C4-2B (cell line): ENCODE results near the gene SKA2.
"Not testable (repeated sequence)": the region's sequence is repeated elsewhere in the genome, so short reads cannot be mapped to it uniquely, and the experiment has no call there.

Experiments
- H3K27ac ChIP-seq: fragments of 450-650 bp; 2 replicates; pipeline ENCODE4 v1.5.1; 2017
- ZFX ChIP-seq: fragments of 450-650 bp; IDR thresholded peaks from 2 replicates; pipeline ENCODE4 v1.6.1; 2017
- TF ChIP-seq, protein P1 (sequence below): fragments of 450-650 bp; conservative IDR thresholded peaks from 2 replicates; pipeline ENCODE4 v1.5.1; 2017; ENCODE audit warnings: mild to moderate bottlenecking

SKA2 gene

DNA sequence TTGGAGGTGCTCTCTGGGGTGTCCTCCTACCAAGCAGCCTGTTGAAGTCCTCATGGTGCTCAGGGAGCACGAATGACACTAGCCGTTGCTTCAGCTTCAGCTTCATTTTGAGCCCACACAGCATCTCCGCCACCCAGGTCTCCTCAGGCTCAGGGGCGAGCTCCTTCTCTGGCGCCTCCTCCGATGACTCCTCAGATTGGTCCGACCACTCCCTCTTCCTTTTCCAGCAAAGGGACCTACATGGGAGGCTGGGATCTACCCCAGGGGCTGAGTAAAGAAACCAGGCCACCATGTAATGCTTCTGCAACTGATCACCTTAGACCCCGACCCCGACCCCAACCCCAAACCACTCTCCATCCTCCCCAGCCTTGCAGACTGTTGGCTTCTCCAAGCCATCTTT, 26.5 kb upstream of the SKA2 start:
- H3K27ac ChIP-seq, result no peak overlapping the region
- TF ChIP-seq ZFX, result no peak
- TF ChIP-seq, protein P1, sequence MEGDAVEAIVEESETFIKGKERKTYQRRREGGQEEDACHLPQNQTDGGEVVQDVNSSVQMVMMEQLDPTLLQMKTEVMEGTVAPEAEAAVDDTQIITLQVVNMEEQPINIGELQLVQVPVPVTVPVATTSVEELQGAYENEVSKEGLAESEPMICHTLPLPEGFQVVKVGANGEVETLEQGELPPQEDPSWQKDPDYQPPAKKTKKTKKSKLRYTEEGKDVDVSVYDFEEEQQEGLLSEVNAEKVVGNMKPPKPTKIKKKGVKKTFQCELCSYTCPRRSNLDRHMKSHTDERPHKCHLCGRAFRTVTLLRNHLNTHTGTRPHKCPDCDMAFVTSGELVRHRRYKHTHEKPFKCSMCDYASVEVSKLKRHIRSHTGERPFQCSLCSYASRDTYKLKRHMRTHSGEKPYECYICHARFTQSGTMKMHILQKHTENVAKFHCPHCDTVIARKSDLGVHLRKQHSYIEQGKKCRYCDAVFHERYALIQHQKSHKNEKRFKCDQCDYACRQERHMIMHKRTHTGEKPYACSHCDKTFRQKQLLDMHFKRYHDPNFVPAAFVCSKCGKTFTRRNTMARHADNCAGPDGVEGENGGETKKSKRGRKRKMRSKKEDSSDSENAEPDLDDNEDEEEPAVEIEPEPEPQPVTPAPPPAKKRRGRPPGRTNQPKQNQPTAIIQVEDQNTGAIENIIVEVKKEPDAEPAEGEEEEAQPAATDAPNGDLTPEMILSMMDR, result no peak

DNA sequence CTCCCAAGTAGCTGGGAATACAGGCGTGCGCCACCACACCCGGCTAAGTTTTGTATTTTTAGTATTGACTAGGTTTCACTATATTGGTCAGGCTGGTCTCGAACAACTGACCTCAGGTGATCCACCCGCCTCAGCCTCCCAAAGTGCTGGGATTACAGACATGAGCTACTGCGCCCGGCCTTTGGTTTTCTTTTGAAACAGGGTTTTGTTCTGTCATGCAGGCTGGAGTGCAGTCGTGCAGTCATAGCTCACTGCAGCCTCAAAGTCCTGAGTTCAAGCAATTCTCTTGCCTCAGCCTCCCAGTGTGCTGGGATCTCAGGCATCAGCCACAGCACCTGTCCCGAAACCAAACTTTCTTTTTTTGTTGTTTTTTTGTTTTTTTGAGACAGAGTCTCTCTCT, 25.6 kb upstream of the SKA2 start:
- TF ChIP-seq, protein P1, result no peak
- TF ChIP-seq ZFX, result no peak
- H3K27ac ChIP-seq, result no peak overlapping the region

DNA sequence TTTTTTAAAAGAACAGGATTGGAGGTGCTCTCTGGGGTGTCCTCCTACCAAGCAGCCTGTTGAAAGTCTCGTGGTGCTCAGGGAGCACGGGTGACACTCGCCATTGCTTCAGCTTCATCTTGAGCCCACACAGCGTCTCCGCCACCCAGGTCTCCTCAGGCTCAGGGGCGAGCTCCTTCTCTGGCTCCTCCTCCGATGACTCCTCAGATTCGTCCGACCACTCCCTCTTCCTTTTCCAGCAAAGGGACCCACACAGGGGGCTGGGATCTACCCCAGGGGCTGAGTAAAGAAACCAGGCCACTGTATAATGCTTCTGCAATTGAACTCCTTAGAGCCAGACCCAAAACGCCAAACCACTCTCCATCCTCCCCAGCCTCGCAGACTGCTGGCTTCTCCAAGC, 24.6 kb upstream of the SKA2 start:
- H3K27ac ChIP-seq, result not testable (repeated sequence)

DNA sequence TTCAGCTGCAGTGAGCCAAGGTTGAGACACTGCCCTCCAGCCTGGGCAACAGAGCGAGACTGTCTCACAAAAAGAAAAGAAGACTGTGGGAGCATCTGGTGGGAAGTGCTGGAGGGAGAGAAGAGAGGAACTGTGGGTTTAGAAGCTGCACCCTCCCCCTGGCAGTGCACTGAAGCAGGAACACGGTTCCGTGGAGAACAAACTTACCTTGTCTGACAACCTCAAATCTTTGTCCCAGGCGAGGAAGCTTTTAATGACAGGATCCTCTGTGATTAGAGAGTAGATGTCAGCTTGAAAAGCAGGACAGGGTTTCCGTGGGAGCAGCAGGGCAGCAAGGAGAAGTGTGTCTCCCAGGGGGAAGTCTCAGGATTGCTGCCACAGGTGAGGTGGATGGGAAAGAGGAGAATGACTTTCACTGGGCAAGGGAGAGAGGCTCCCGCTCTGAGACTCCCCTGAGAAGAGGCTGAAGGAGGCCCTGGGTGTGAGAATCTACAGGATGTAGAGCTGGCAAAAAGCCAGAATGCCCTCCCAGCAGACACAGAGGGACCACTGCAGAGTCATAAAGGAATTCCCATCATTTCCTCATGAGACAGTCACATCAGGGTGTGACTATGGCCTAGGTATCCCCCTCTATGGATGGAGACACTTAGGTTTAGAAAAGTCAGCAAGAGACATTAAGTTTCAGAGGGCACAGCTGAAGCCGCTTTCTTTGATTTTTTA, 23.4 kb upstream of the SKA2 start:
- H3K27ac ChIP-seq, result no peak overlapping the region
- no peak for TF ChIP-seq ZFX
- TF ChIP-seq, protein P1, result no peak

DNA sequence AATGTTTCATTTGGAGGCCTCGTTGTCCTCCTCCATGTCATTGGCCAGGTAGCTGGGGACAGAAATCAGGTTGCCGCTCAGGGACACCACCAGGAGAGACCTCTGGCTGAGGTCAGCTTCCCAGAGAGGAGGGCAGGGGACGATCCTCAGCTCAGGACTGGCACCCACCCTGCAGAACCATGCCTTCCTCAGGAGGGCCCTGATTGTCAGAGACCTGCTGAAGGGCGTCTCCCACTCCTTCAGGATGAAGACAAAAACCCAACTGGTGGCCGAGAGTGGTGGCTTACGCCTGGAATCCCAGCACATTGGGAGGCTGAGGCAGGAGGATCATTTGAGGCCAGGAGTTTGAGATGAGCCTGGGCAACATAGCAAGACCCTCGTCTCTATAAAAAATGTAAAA, 20.1 kb upstream of the SKA2 start:
- H3K27ac ChIP-seq, result no peak overlapping the region
- TF ChIP-seq, protein P1, result no peak
- TF ChIP-seq ZFX, result no peak

DNA sequence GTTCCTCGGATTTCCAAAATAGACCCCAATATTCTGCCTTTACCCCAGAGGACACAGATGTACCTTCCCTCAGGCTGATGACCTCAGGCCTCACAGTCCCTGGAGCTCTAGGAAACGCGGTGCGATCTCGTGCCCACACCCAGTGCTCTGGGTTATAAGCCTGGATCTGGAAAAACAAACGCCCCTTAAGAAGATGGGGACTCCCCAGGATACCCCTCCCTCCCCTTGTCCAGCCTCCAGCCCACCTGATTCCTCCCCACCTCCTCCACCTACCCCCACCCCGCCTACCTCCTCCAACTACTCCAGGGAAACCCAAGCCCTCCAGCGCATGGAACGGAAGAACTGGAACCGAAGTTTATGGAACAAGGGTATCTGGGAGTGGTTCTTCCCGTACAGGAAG, 19.7 kb upstream of the SKA2 start:
- TF ChIP-seq, protein P1, result no peak
- no peak for TF ChIP-seq ZFX
- no peak overlapping the region for H3K27ac ChIP-seq

DNA sequence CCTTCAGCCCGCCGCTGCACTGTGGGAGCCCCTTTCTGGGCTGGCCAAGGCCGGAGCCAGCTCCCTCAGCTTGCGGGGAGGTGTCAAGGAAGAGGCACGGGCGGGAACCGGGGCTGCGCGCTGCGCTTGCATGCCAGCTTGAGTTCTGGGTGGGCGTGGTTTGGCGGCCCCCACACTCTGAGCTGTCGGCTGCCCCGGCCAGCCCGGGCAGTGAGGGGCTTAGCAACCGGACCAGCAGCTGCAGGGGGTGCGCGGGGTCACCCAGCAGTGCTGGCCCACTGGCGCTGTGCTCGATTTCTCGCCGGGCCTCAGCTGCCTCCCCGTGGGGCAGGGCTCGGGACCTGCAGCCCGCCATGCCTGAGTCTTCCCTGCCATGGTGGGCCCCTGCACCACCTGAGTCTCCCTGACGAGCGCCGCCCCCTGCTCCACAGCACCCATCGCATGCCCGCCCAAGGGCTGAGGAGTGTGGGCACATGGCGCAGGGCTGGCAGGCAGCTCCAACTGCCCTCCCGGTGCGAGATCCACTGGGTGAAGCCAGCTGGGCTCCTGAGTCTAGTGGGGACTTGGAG, 17.5 kb upstream of the SKA2 start:
- H3K27ac ChIP-seq, result no peak overlapping the region
- TF ChIP-seq ZFX, result no peak
- TF ChIP-seq, protein P1, result no peak

DNA sequence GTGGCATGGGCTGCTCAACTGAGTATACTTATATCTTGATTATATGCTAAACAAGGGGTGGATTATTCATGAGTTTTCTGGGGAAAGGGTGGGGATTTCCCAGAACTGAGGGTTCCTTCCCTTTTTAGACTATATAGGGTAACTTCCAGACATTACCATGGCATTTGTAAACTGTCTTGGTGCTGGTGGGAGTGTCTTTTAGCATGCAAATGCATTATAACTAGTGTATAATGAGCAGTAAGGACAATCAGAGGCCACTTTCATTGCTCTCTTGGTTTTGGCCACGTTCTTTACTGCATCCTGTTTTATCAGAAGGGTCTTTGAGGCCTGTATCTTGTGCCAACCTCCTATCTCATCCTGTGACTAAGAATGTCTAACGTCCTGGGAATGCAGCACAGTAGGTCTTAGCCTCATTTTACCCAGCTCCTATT, 12.6 kb upstream of the SKA2 start:
- TF ChIP-seq, protein P1, result no peak
- no peak for TF ChIP-seq ZFX
- no peak overlapping the region for H3K27ac ChIP-seq
